OCI-M2 (cell line): Measurements from ENCODE around the gene SEPTIN12.

ENCODE experiments used
- DNase-seq: peaks from one replicate; lab custom pipeline; 2025; ENCODE audit not compliant: unreplicated experiment; lab: John Stamatoyannopoulos, UW

Gene SEPTIN12

GRCh38 chr16:4803401-4803844 lies 15.3 kb upstream of the SEPTIN12 start:
- DNase-seq, result no peak

- peak; percentile 49 for DNase-seq
Measured at GRCh38 chr16:4802659-4803287, 14.6 kb upstream of the SEPTIN12 start.

DNA sequence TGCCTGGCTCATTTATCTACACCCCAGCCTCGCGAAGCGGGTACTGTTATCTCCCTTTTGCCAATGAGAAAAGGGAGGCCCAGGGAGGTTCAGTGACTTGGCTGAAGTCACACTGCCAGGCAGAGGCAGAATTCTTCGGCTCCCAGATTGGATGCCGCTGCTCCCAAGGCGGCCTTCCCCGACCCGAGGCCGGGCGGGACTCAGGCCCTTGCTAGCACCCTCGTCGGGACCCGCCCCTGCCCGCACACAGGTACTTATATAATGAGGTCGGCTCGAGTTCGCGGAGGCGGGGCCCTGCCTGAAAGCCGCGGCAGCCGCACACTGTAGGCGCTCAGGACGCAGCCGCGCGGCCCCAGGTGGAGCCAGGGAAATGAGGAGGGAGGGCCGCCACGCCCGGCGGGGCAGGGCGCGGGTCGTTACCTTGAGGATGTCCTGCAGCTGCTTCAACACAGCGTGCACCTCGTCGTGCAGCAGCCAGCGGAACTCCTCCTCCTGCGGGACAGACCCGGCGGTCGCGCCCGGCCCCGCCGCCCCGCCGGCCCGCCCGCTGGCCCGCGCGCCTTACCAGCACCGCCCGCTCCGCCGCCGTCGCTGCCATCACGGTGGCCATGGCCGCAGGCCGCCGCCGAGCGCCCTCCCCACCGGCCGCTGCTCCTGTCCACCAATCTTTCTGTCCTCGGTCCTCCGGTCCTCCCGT lies 14.0 kb upstream of the SEPTIN12 start, which contains the start of gene ROGDI:
Gene ROGDI (minus strand): TSS at position 672 of the 697 bp plus-strand sequence. CDS start 62 bp downstream, at position 610.
- no peak for DNase-seq

GRCh38 chr16:4801051-4801961 lies 13.2 kb upstream of the SEPTIN12 start:
- no peak for DNase-seq

DNA sequence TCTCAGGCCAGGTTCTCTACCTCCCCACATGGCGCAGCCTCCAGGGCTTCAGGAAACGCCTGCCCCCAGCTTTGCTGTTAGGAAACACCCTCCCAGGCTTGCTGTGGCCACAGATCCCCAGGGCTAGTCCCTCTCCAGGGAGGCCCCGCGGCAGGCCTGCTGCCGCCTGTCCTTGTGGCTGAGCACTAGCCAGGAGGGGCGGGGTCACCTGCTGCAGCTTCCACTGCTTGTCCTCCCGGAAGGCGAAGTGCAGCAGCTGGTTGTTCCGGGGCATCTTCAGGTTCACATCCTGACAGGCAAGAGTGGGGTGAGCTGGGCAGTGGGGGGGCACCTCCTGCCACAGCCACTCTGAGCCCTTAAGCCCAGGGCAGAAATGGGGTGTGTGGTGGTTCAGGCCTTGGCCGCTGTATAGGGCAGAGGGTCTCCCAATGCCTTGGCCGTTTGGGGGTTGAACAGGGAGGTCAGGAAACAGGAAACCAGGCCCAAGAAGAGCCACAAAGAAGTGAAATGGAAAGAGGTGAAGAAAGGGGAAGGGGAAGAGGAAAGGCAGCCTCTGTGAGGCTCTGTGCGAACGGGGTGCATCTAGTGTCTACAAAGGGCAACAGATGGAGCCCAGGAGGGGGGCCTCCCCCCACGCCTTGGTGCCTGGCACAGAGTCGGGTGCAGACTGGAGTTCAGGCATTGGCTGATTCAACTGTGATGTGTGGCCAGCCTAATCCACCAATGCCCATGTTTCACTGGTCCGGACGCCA lies 12.3 kb upstream of the SEPTIN12 start:
- no peak for DNase-seq

DNA sequence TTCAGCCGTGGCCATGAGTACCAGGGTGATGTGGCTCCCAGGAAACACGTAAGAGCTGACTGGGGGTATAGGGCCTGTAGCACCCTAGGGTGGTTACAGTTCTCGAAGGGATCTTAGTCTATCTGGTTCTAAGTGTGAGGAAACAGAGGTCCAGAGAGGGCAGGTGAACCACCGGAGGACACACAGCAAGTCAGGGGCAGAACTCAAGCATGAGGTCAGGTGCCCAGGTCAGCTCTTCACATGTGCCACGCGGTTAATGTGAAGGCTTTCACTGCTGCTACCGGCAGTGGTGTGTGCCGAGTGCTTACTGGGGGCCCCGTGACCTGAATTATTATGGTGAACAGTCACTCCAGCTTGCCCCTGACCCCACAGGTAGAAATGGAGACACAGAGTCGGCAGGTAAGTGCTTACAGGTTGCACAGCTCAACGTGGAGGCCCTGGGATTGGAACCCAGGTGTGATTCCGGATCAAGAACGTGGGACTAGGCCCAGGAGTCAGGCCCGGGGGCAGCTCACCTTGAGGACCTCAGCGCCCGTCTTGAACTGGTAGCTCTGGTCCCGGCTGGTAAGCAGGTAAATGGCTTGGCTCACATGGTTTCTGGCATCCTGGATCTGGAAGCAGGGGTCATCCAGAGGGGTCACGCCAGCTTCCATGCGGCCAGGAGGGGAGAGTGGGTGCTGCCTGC lies 11.2 kb upstream of the SEPTIN12 start:
- no peak for DNase-seq

GRCh38 chr16:4798456-4798855 lies 10.3 kb upstream of the SEPTIN12 start:
- DNase-seq, result no peak

DNA sequence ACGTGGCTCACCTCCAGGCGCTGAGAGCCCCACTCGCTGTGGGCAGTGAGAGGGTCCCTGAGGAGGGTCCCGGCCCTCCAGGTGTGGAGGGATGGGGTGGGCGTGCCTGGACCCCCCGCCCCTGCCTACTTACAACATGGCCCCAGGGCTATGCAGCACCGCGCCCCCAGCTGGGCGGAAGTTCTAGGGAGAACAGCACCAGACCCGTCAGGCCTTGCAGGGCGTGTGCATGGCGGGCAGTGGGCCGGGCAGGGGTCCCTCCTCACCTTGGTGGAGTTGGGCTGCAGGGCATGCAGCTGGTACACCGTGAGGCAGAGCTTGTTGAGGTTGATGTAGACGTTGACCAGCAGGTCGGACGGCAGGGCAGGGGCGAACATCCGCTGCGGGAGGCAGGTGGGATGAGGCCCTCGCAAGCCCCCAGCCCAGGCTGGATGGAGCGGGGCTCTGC lies 9.7 kb upstream of the SEPTIN12 start:
- DNase-seq, result no peak

GRCh38 chr16:4796982-4797804 lies 9.0 kb upstream of the SEPTIN12 start:
- no peak for DNase-seq

GRCh38 chr16:4795828-4796572 lies 7.9 kb upstream of the SEPTIN12 start:
- no peak for DNase-seq

GRCh38 chr16:4795181-4795827 lies 7.2 kb upstream of the SEPTIN12 start, which contains the start of gene SMIM22:
SMIM22 (plus strand) TSS chr16:4795369; CDS start chr16:4795735, 366 bp downstream.
- DNase-seq, result no peak

GRCh38 chr16:4792951-4793513 lies 4.9 kb upstream of the SEPTIN12 start:
- no peak for DNase-seq

- no peak for DNase-seq
Measured at GRCh38 chr16:4790871-4791270, 2.7 kb upstream of the SEPTIN12 start.

GRCh38 chr16:4790261-4790660 lies 2.1 kb upstream of the SEPTIN12 start:
- no peak for DNase-seq

GRCh38 chr16:4788910-4789309 lies 765 bp upstream of the SEPTIN12 start:
- DNase-seq, result no peak

DNA sequence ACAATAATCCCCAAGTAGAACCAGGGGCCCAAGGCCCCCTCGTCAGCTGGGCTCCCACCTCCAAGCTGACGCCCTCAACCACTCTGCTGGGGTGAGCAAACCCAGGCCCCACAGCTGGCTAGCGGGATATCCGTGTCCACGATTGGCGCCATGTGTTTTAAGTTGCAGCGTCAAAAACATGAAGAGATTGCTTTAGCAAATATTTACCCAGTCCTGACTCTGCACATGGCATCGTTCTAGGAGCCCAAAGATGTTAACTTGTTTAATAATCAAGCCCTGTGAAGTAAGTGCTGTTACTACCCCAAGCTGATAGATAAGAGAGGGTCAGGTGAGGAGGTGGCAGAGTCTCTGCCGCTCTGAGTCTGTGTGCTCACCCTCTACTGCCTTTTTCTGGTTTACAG lies 344 bp upstream of the SEPTIN12 start:
- no peak for DNase-seq

DNA sequence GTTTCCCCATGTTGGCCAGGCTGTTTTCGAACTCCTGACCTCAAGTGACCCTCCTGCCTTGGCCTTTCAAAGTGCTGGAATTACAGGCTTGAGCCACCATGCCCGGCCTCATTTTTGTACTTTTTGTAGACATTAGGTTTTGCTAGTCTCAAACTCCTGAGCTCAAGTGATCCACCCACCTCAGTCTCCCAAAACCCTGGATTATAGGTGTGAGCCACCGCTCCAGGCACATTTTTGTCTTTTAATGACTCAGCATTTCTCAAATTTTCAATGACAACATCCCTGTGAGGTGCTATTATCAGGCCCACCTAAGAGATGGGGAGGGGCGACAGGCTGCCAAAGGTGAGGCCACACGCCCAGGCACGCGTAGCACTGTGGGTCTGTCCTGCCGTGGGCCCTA lies 1.1 kb downstream of the SEPTIN12 start:
- DNase-seq, result no peak
